SK-N-SH treated with all-trans-retinoic acid at 6 μM for 48 hours (cell line): ENCODE data around the gene RPS19BP1.

Experiments
- ATAC-seq: fragments of 200-7000 bp; cut with Tn5 transposase; 3 replicates; pipeline ENCODE4 v1.9.1; 2020; ENCODE audit warnings: mild to moderate bottlenecking, moderate library complexity
- ARNTL ChIP-seq: fragments of 450-650 bp; formaldehyde crosslinking; IDR thresholded peaks from 2 replicates; pipeline ENCODE4 v1.5.0; 2020; ENCODE audit warnings: low read depth, mild to moderate bottlenecking, moderate library complexity, borderline replicate concordance
- BACH2 ChIP-seq: fragments of 250-450 bp; sonication (Bioruptor Pico); IDR thresholded peaks from 2 replicates; pipeline ENCODE4 v1.9.0; 2021; ENCODE audit warnings: mild to moderate bottlenecking, borderline replicate concordance
- CSDC2 ChIP-seq: fragments of 250-450 bp; sonication (Bioruptor Pico); IDR thresholded peaks from 2 replicates; pipeline ENCODE4 v1.5.0; 2020; ENCODE audit warnings: mild to moderate bottlenecking, moderate library complexity
- CSRNP3 ChIP-seq: fragments of 250-450 bp; sonication (Bioruptor Pico); IDR thresholded peaks from 2 replicates; pipeline ENCODE4 v1.5.1; 2021; ENCODE audit warnings: mild to moderate bottlenecking, moderate library complexity
- ESRRG ChIP-seq: fragments of 250-450 bp; sonication (Bioruptor Pico); IDR thresholded peaks from 2 replicates; pipeline ENCODE4 v1.6.1; 2021; ENCODE audit warnings: mild to moderate bottlenecking
- GLIS3 ChIP-seq: fragments of 250-450 bp; sonication (Bioruptor Pico); IDR thresholded peaks from 2 replicates; pipeline ENCODE4 v1.5.0; 2020; ENCODE audit warnings: mild to moderate bottlenecking, moderate library complexity
- ISL1 ChIP-seq: fragments of 250-450 bp; sonication (Bioruptor Pico); IDR thresholded peaks from 2 replicates; pipeline ENCODE4 v2.1.2; 2022; ENCODE audit warnings: mild to moderate bottlenecking, moderate library complexity
- POU6F1 ChIP-seq: fragments of 250-450 bp; sonication (Bioruptor Pico); IDR thresholded peaks from 2 replicates; pipeline ENCODE4 v1.8.0; 2021; ENCODE audit warnings: low read depth, mild to moderate bottlenecking, moderate library complexity, borderline replicate concordance
- PPARA ChIP-seq: fragments of 250-450 bp; sonication (Bioruptor Pico); IDR thresholded peaks from 2 replicates; pipeline ENCODE4 v1.5.0; 2020; ENCODE audit warnings: mild to moderate bottlenecking, borderline replicate concordance
- RARB ChIP-seq: fragments of 250-450 bp; sonication (Bioruptor Pico); IDR thresholded peaks from 2 replicates; pipeline ENCODE4 v1.8.0; 2021; ENCODE audit warnings: mild to moderate bottlenecking, moderate library complexity
- SNAI2 ChIP-seq: fragments of 250-450 bp; sonication (Bioruptor Pico); IDR thresholded peaks from 2 replicates; pipeline ENCODE4 v1.5.0; 2020; ENCODE audit warnings: mild to moderate bottlenecking, moderate library complexity
- TCF4 ChIP-seq: fragments of 250-450 bp; sonication (Bioruptor Pico); IDR thresholded peaks from 2 replicates; pipeline ENCODE4 v1.8.0; 2021; ENCODE audit warnings: mild to moderate bottlenecking, moderate library complexity, borderline replicate concordance
- TOX ChIP-seq: fragments of 250-450 bp; sonication (Bioruptor Pico); IDR thresholded peaks from 2 replicates; pipeline ENCODE4 v1.8.0; 2021; ENCODE audit warnings: mild to moderate bottlenecking, moderate library complexity, borderline replicate concordance
- TSHZ2 ChIP-seq: fragments of 250-450 bp; sonication (Bioruptor Pico); IDR thresholded peaks from 2 replicates; pipeline ENCODE4 v1.5.0; 2020; ENCODE audit warnings: mild to moderate bottlenecking, moderate library complexity
- ZC3H10 ChIP-seq: fragments of 250-450 bp; sonication (Bioruptor Pico); IDR thresholded peaks from 2 replicates; pipeline ENCODE4 v1.5.1; 2021; ENCODE audit warnings: mild to moderate bottlenecking, moderate library complexity
- ZFP3 ChIP-seq: fragments of 250-450 bp; sonication (Bioruptor Pico); IDR thresholded peaks from 2 replicates; pipeline ENCODE4 v1.5.0; 2020; ENCODE audit warnings: mild to moderate bottlenecking, moderate library complexity
- ZFP30 ChIP-seq: fragments of 450-650 bp; formaldehyde crosslinking; IDR thresholded peaks from 2 replicates; pipeline ENCODE4 v1.5.0; 2022; ENCODE audit warnings: mild to moderate bottlenecking, moderate library complexity
- ZNF70 ChIP-seq: fragments of 450-650 bp; formaldehyde crosslinking; IDR thresholded peaks from 2 replicates; pipeline ENCODE4 v1.5.0; 2020; ENCODE audit warnings: mild to moderate bottlenecking, moderate library complexity
- ZNF8 ChIP-seq: fragments of 450-650 bp; formaldehyde crosslinking; IDR thresholded peaks from 2 replicates; pipeline ENCODE4 v1.5.0; 2020; ENCODE audit warnings: mild to moderate bottlenecking, moderate library complexity
- TF ChIP-seq, protein P1 (sequence below): fragments of 250-450 bp; sonication (Bioruptor Pico); IDR thresholded peaks from 2 replicates; pipeline ENCODE4 v1.8.0; 2020; ENCODE audit warnings: mild to moderate bottlenecking, moderate library complexity, borderline replicate concordance
- TF ChIP-seq, protein P2 (sequence below): fragments of 250-450 bp; sonication (Bioruptor Pico); IDR thresholded peaks from 2 replicates; pipeline ENCODE4 v1.5.1; 2020; ENCODE audit warnings: low read depth, mild to moderate bottlenecking, moderate library complexity

The RPS19BP1 gene

GRCh38 chr22:39493759-39494158, 38.8 kb downstream of the RPS19BP1 start:
- TF ChIP-seq TCF4 (no peak), BACH2 (CRISPR knock-in tag) (no peak), TSHZ2 (CRISPR knock-in tag) (no peak), ZFP3 (CRISPR knock-in tag) (no peak), CSDC2 (CRISPR knock-in tag) (no peak), POU6F1 (CRISPR knock-in tag) (no peak), GLIS3 (CRISPR knock-in tag) (no peak), SNAI2 (CRISPR knock-in tag) (no peak), ZNF70 (CRISPR knock-in tag) (no peak), ZNF8 (CRISPR knock-in tag) (no peak), ARNTL (no peak), ISL1 (CRISPR knock-in tag) (no peak)
- TF ChIP-seq, protein P1, sequence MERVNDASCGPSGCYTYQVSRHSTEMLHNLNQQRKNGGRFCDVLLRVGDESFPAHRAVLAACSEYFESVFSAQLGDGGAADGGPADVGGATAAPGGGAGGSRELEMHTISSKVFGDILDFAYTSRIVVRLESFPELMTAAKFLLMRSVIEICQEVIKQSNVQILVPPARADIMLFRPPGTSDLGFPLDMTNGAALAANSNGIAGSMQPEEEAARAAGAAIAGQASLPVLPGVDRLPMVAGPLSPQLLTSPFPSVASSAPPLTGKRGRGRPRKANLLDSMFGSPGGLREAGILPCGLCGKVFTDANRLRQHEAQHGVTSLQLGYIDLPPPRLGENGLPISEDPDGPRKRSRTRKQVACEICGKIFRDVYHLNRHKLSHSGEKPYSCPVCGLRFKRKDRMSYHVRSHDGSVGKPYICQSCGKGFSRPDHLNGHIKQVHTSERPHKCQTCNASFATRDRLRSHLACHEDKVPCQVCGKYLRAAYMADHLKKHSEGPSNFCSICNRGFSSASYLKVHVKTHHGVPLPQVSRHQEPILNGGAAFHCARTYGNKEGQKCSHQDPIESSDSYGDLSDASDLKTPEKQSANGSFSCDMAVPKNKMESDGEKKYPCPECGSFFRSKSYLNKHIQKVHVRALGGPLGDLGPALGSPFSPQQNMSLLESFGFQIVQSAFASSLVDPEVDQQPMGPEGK (CRISPR knock-in tag), result no peak

DNA sequence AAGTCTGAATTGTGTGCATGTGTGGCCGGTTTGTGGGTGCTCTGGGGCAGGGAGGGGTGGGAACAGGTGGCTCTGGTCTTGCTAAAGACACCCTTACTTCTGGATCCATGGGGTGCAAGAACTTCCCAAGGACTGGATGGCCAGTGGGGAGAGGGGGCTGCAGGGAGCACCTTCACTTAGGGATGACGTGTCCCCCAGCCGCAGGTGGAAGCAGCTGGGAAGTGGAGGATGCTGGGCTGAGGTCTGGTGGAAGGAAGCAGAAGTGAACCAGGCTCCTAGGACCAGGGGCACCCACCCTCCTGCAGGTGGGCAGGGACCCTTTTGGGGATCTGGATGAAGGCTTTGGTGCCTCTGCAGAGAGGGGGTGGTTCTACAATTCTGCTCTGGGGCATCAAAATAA, 40.4 kb downstream of the RPS19BP1 start:
- no peak for ATAC-seq
- no peak for TF ChIP-seq ZNF70 (CRISPR knock-in tag)
- no peak for TF ChIP-seq ZNF8 (CRISPR knock-in tag)
- no peak for TF ChIP-seq ARNTL
- no peak for TF ChIP-seq ZC3H10 (CRISPR knock-in tag)
- TF ChIP-seq ESRRG, result no peak
- no peak for TF ChIP-seq TOX (CRISPR knock-in tag)
- no peak for TF ChIP-seq CSRNP3 (CRISPR knock-in tag)
- no peak for TF ChIP-seq ISL1 (CRISPR knock-in tag)
- no peak for TF ChIP-seq GLIS3 (CRISPR knock-in tag)
- TF ChIP-seq, protein P2, sequence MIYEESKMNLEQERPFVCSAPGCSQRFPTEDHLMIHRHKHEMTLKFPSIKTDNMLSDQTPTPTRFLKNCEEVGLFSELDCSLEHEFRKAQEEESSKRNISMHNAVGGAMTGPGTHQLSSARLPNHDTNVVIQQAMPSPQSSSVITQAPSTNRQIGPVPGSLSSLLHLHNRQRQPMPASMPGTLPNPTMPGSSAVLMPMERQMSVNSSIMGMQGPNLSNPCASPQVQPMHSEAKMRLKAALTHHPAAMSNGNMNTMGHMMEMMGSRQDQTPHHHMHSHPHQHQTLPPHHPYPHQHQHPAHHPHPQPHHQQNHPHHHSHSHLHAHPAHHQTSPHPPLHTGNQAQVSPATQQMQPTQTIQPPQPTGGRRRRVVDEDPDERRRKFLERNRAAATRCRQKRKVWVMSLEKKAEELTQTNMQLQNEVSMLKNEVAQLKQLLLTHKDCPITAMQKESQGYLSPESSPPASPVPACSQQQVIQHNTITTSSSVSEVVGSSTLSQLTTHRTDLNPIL (CRISPR knock-in tag), result no peak
- no peak for TF ChIP-seq RARB
- TF ChIP-seq PPARA (CRISPR knock-in tag), result no peak
- no peak for TF ChIP-seq ZFP3 (CRISPR knock-in tag)
- TF ChIP-seq, protein P1 (CRISPR knock-in tag), result no peak
- TF ChIP-seq CSDC2 (CRISPR knock-in tag), result no peak
- TF ChIP-seq ZFP30, result no peak
- no peak for TF ChIP-seq POU6F1 (CRISPR knock-in tag)

More at GRCh38 chr22:39493759-39494158, 38.8 kb downstream of the RPS19BP1 start:
- ATAC-seq, result no peak
